ENCODE results near the gene ZBTB5. TPM values are rescaled to one million over a fixed set of nuclear protein-coding genes. Genes with fewer than 3 reads are reported as not detected.
A peak's percentile ranks its signal among the peaks of the same experiment; 100 is the strongest.

The ZBTB5 gene
- total and polyA plus RNA-seq, 2 of the 8 experiments (the other 6 are each of a cell fraction or from before 2014, with no cell fraction given) = 13.3 to 14.5 TPM

DNA sequence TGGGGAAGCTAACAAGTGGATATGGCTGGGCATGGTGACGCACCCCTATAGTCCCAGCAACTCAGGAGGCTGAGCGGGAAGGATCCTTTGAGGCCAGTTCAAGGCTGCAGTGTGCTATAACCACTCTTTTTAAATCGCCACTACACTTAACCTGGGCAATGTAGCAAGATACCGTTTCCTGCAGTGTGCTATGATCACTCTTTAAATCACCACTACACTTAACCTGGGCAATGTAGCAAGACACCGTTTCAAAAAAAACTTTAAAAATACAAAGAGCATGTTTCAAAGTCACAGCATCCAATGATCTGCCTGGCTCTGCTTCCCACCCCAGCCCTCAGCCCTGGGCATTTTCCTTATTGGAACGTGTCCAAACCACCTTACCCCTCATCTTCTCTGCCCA, 28.2 kb downstream of the ZBTB5 start:
- H4K5ac ChIP-seq (ENCODE audit: insufficient read length, low read depth, low read length) = no peak overlapping the region
- H3K56ac ChIP-seq (replicated peaks; ENCODE audit: insufficient read length, low read depth, low read length) = no peak overlapping the region
- H3K36me3 ChIP-seq (ENCODE audit: control insufficient read depth in 2 of 4, insufficient read depth in 4 of 4, low read length in 3 of 4) = peaks cover 35 to 70% (median 54%) of the 10 kb centered on the region in 4 experiments
- H2BK15ac ChIP-seq (ENCODE audit: low read length) = no peak overlapping the region
- ChIA-PET CTCF (ENCODE audit: partially characterized antibody) (interaction anchor here (1.4 kb wide), 1 partner anchor 29 kb away, joined by 6 read pairs; no protein-coding TSS in a partner anchor), POLR2A (ENCODE audit: partially characterized antibody) (interaction anchor here (0.8 to 3.2 kb wide), 7 partner anchors 10 to 29 kb away, joined by 3 to 14 read pairs (median 4); no protein-coding TSS in a partner anchor)
- no peak overlapping the region for H3K14ac ChIP-seq (ENCODE audit: insufficient read length)
- H4K8ac ChIP-seq (ENCODE audit: extremely low read depth, insufficient read depth, low read length) = no peak overlapping the region
- no peak overlapping the region for H3K4me3 ChIP-seq (ENCODE audit: extremely low read depth in 1 of 4, insufficient read depth in 2 of 4, low read depth in 3 of 4, low read length in 4 of 4)
- H3K4ac ChIP-seq (replicated peaks; ENCODE audit: insufficient read length, low read depth, low read length) = no peak overlapping the region
- no peak overlapping the region for H4K91ac ChIP-seq (replicated peaks; ENCODE audit: insufficient read length, low read length)
- peaks cover 2% of the 10 kb centered on the region for H3K79me1 ChIP-seq (ENCODE audit: low read depth, low read length)
- no peak overlapping the region for H2BK12ac ChIP-seq (ENCODE audit: low read depth, low read length)
- no peaks in the 10 kb centered on the region for H3K27me3 ChIP-seq (replicated peaks in 1 of 4; ENCODE audit: control insufficient read depth in 3 of 4, extremely low read depth in 1 of 4, insufficient read depth in 3 of 4, low read length in 3 of 4)
- H3K4me1 ChIP-seq (replicated peaks in 1 of 4; ENCODE audit: control insufficient read depth in 3 of 4, insufficient read depth in 4 of 4, low read length in 3 of 4) = peaks cover 3 to 15% (median 9%) of the 10 kb centered on the region in 4 experiments
- H2AK5ac ChIP-seq (ENCODE audit: low read depth, low read length) = no peak overlapping the region
- H3K18ac ChIP-seq (ENCODE audit: extremely low read depth, low read length) = no peak overlapping the region
- peaks cover 0 to 19% of the 10 kb centered on the region in 2 experiments; a peak in 2 of 4 replicates for H3K79me2 ChIP-seq (ENCODE audit: control insufficient read depth in 1 of 2, insufficient read depth in 2 of 2, low read length in 2 of 2)
- peaks cover 11 to 28% of the 10 kb centered on the region in 2 experiments for H4K20me1 ChIP-seq (replicated peaks in 1 of 2; ENCODE audit: control insufficient read depth in 1 of 2, insufficient read depth in 2 of 2, low read length in 2 of 2)
- TF ChIP-seq ASH2L (IDR thresholded peaks at IDR 0.05; ENCODE audit: low read length) (no peak), SUZ12 (IDR thresholded peaks at IDR 0.05; ENCODE audit: low read length) (no peak), POLR2AphosphoS5 (IDR thresholded peaks at IDR 0.05; ENCODE audit: low read depth, low read length) (0 out of 2 replicates have a peak, but pooled peaks have one; percentile 6)
- FAIRE-seq (no peak), DNase-seq (ENCODE audit: low read depth in 1 of 2, low spot score in 2 of 2) (no peak)
- WGBS, 2 experiments (ENCODE audit: extremely low coverage in 1 of 2, insufficient coverage in 1 of 2, insufficient read length in 1 of 2, insufficient replicate concordance in 2 of 2, low coverage in 1 of 2, low lambda C conversion rate in 2 of 2, missing lambda C conversion rate in 1 of 2) = 95% methylated on average over 6 of the region's 6 CpGs; no CpG with 5 or more reads in 1 of the 2 experiments
- H3K23ac ChIP-seq (ENCODE audit: insufficient read length) = no peak overlapping the region
- no peaks in the 10 kb centered on the region for H3K9me3 ChIP-seq (ENCODE audit: insufficient read depth in 2 of 2, low read depth in 1 of 2, low read length in 1 of 2)
- no peak overlapping the region for H2BK5ac ChIP-seq (ENCODE audit: low read depth, low read length)
- H2AFZ ChIP-seq (ENCODE audit: low read length) = no peak overlapping the region
- H3K23me2 ChIP-seq (ENCODE audit: low read depth, low read length) = peaks cover 4% of the 10 kb centered on the region; the same call in 1 of the 2 replicates
- no peak overlapping the region for H2BK20ac ChIP-seq (ENCODE audit: low read length)
- H3K27ac ChIP-seq (ENCODE audit: low read depth, low read length) = no peak overlapping the region
- H2BK120ac ChIP-seq (replicated peaks; ENCODE audit: low read depth, low read length) = no peak overlapping the region
- H3K9ac ChIP-seq (replicated peaks in 1 of 4; ENCODE audit: extremely low read depth in 1 of 4, low read depth in 3 of 4, low read length in 3 of 4) = no peak overlapping the region
- no peak overlapping the region for H3K4me2 ChIP-seq (ENCODE audit: insufficient read depth in 1 of 2, low read depth in 2 of 2, low read length in 2 of 2)

All from H1 (cell line).